ENCODE measurements around the gene HSDL2. TPM values are rescaled to one million over a fixed set of nuclear protein-coding genes. Genes with fewer than 3 reads are reported as not detected.
"Not testable (repeated sequence)": the region's sequence is repeated elsewhere in the genome, so short reads cannot be mapped to it uniquely, and the experiment has no call there.

HSDL2 gene
- polyA plus RNA-seq, 1 of the 3 experiments (the other 2 are of a cell fraction) = 14.4 TPM

DNA sequence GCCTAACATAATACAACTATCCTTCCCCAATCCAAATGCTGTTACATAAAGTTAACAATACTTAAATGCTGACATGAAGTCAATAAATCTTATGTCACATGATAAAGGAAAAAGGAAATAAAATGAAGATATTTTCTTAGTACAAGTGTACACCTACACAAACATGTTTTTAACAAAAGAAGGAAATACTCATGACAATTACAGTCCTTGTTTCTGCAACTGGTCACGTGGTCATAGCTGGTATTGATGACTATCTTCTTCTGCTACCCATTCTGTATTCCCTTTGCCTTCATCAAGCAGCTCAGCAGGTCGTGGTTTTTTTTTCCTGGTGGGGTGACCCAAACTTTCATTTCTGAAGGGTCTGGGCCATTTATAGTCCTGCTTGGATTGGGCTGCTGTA is 6.2 kb upstream of the HSDL2 start:
- H3K4me2 ChIP-seq; H3K79me2 ChIP-seq (ENCODE audit: insufficient read depth); H3K4me1 ChIP-seq (ENCODE audit: control insufficient read depth in 1 of 2, insufficient read depth in 2 of 2, low read depth in 1 of 2, low read length in 1 of 2); H3K9me2 ChIP-seq; H4K20me1 ChIP-seq (ENCODE audit: insufficient read depth); H3K4me3 ChIP-seq (ENCODE audit: low read depth in 2 of 2, low read length in 1 of 2); POLR2A ChIA-PET; H3K27ac ChIP-seq (ENCODE audit: low read depth in 2 of 2, low read length in 1 of 2); H2AFZ ChIP-seq (ENCODE audit: low read depth); H3K36me3 ChIP-seq (replicated peaks in 1 of 2; ENCODE audit: control insufficient read depth in 1 of 2, insufficient read depth in 2 of 2, low read length in 1 of 2); H3K27me3 ChIP-seq (ENCODE audit: insufficient read depth); H3K9ac ChIP-seq; H3F3A ChIP-seq (replicated peaks; ENCODE audit: insufficient read depth); H3K9me3 ChIP-seq; DNase-seq: not testable (repeated sequence)
- WGBS (ENCODE audit: low lambda C conversion rate) = 76% methylated on average over 2 of the region's 2 CpGs
- CTCF ChIA-PET = interaction anchor here (0.7 to 1.3 kb wide), 2 partner anchors 12 to 277 kb away, joined by 3 read pairs; no protein-coding TSS in a partner anchor

DNA sequence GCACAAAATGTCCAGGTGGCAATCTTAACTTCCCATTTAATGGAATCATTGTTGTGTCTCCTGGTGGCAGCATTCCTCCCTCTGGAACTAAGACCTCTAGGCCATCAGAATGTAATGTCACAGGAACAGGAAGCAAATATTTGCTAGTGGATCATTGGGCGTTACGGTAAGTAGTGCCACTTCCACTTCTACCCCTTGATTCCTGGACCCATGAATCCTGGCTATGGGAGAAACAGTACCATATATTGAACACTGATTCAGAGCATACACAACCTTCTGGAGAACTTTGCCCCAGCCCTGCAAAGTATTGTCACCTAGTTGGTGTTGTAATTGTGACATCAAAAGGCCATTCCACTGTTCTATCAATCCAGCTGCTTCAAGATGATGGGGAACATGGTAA is 5.7 kb upstream of the HSDL2 start:
- H3K36me3 ChIP-seq (replicated peaks in 1 of 2; ENCODE audit: control insufficient read depth in 1 of 2, insufficient read depth in 2 of 2, low read length in 1 of 2); POLR2A ChIA-PET; H2AFZ ChIP-seq (ENCODE audit: low read depth); H3K9me3 ChIP-seq; H3K27ac ChIP-seq (ENCODE audit: low read depth in 2 of 2, low read length in 1 of 2); H3F3A ChIP-seq (replicated peaks; ENCODE audit: insufficient read depth); H3K79me2 ChIP-seq (ENCODE audit: insufficient read depth); H3K9ac ChIP-seq; H3K4me2 ChIP-seq; H3K27me3 ChIP-seq (ENCODE audit: insufficient read depth); H4K20me1 ChIP-seq (ENCODE audit: insufficient read depth); H3K4me3 ChIP-seq (ENCODE audit: low read depth in 2 of 2, low read length in 1 of 2); DNase-seq; H3K9me2 ChIP-seq; H3K4me1 ChIP-seq (ENCODE audit: control insufficient read depth in 1 of 2, insufficient read depth in 2 of 2, low read depth in 1 of 2, low read length in 1 of 2): not testable (repeated sequence)
- 96% methylated on average over 2 of the region's 2 CpGs for WGBS (ENCODE audit: low lambda C conversion rate)
- CTCF ChIA-PET = interaction anchor here (0.8 kb wide), 1 partner anchor 468 kb away, joined by 3 read pairs; no protein-coding TSS in a partner anchor

DNA sequence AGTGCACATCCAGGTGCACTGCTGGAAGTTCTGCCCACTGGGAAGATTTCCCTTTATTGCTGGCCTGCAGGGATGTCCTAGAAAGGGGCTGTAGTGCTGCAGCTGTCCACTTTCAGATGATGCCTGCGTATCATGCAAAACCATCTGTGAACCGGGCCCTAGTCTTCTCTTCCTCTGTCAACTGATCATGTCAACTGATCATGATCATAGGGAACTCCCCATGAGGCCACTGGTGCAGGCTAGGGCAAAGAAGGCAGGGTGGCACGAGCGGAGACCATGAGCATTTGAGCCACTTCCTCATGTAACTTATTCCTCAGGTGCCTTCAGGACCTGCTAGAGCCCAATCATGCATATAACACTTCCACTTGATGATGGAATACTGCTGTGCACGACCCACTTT is 4.5 kb upstream of the HSDL2 start:
- CTCF ChIA-PET = no interaction called here

More for the DNA sequence above, 4.5 kb upstream of the HSDL2 start:
- DNase-seq = no peak
- peaks cover 14% of the 10 kb centered on the region; the same call in 1 of the 2 replicates for H3K79me2 ChIP-seq (ENCODE audit: insufficient read depth)
- no peaks in the 10 kb centered on the region for H3K9me3 ChIP-seq
- no peak overlapping the region for H3K4me2 ChIP-seq
- no peaks in the 10 kb centered on the region for H3K36me3 ChIP-seq (replicated peaks in 1 of 2; ENCODE audit: control insufficient read depth in 1 of 2, insufficient read depth in 2 of 2, low read length in 1 of 2)
- H4K20me1 ChIP-seq (ENCODE audit: insufficient read depth) = no peaks in the 10 kb centered on the region
- H3K4me1 ChIP-seq (ENCODE audit: control insufficient read depth in 1 of 2, insufficient read depth in 2 of 2, low read depth in 1 of 2, low read length in 1 of 2) = peaks cover 3% of the 10 kb centered on the region in 2 experiments; a peak in 2 of 4 replicates
- no peak overlapping the region for H3K4me3 ChIP-seq (ENCODE audit: low read depth in 2 of 2, low read length in 1 of 2)
- H2AFZ ChIP-seq (ENCODE audit: low read depth) = no peak overlapping the region
- WGBS (ENCODE audit: low lambda C conversion rate) = 90% methylated on average over 4 of the region's 5 CpGs
- no peaks in the 10 kb centered on the region for H3K9me2 ChIP-seq
- TF ChIP-seq FOXM1 (IDR thresholded peaks at IDR 0.05; ENCODE audit: low read depth) (no peak), MEF2A (IDR thresholded peaks at IDR 0.05; ENCODE audit: borderline replicate concordance, low read depth) (no peak), YY1 (IDR thresholded peaks at IDR 0.05; ENCODE audit: low read depth) (no peak), TAF1 (IDR thresholded peaks at IDR 0.05; ENCODE audit: borderline replicate concordance, low read depth, low read length) (no peak), SMC3 (IDR thresholded peaks at IDR 0.05; ENCODE audit: low read depth, low read length) (no peak), ELF1 (IDR thresholded peaks at IDR 0.05) (no peak), FOXJ3 (CRISPR knock-in tag; IDR thresholded peaks at IDR 0.05) (no peak), MXI1 (IDR thresholded peaks at IDR 0.05; ENCODE audit: low read depth, low read length) (no peak), RFX5 (IDR thresholded peaks at IDR 0.05; ENCODE audit: low read length) (no peak), EP300 (IDR thresholded peaks at IDR 0.05; ENCODE audit: borderline replicate concordance in 1 of 2, low read depth in 1 of 2, low read length in 1 of 2) (no peak), NFIC (IDR thresholded peaks at IDR 0.05; ENCODE audit: borderline replicate concordance) (no peak), RCOR1 (IDR thresholded peaks at IDR 0.05; ENCODE audit: low read length) (no peak), GABPA (IDR thresholded peaks at IDR 0.05; ENCODE audit: low read depth) (no peak), NRF1 (IDR thresholded peaks at IDR 0.05; ENCODE audit: low read depth, low read length) (no peak)
- TF ChIP-seq, protein P1, sequence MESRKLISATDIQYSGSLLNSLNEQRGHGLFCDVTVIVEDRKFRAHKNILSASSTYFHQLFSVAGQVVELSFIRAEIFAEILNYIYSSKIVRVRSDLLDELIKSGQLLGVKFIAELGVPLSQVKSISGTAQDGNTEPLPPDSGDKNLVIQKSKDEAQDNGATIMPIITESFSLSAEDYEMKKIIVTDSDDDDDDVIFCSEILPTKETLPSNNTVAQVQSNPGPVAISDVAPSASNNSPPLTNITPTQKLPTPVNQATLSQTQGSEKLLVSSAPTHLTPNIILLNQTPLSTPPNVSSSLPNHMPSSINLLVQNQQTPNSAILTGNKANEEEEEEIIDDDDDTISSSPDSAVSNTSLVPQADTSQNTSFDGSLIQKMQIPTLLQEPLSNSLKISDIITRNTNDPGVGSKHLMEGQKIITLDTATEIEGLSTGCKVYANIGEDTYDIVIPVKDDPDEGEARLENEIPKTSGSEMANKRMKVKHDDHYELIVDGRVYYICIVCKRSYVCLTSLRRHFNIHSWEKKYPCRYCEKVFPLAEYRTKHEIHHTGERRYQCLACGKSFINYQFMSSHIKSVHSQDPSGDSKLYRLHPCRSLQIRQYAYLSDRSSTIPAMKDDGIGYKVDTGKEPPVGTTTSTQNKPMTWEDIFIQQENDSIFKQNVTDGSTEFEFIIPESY (IDR thresholded peaks at IDR 0.05; ENCODE audit: borderline replicate concordance, low read depth) = no peak
- TF ChIP-seq, protein P2, sequence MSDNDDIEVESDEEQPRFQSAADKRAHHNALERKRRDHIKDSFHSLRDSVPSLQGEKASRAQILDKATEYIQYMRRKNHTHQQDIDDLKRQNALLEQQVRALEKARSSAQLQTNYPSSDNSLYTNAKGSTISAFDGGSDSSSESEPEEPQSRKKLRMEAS (IDR thresholded peaks at IDR 0.05; ENCODE audit: low read depth) = no peak
- TF ChIP-seq, protein P3, sequence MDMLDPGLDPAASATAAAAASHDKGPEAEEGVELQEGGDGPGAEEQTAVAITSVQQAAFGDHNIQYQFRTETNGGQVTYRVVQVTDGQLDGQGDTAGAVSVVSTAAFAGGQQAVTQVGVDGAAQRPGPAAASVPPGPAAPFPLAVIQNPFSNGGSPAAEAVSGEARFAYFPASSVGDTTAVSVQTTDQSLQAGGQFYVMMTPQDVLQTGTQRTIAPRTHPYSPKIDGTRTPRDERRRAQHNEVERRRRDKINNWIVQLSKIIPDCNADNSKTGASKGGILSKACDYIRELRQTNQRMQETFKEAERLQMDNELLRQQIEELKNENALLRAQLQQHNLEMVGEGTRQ (IDR thresholded peaks at IDR 0.05; ENCODE audit: borderline replicate concordance, low read depth, low read length) = no peak
- TF ChIP-seq, protein P4, sequence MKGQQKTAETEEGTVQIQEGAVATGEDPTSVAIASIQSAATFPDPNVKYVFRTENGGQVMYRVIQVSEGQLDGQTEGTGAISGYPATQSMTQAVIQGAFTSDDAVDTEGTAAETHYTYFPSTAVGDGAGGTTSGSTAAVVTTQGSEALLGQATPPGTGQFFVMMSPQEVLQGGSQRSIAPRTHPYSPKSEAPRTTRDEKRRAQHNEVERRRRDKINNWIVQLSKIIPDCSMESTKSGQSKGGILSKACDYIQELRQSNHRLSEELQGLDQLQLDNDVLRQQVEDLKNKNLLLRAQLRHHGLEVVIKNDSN (IDR thresholded peaks at IDR 0.05; ENCODE audit: borderline replicate concordance, low read depth) = no peak
- TF ChIP-seq, protein P5, sequence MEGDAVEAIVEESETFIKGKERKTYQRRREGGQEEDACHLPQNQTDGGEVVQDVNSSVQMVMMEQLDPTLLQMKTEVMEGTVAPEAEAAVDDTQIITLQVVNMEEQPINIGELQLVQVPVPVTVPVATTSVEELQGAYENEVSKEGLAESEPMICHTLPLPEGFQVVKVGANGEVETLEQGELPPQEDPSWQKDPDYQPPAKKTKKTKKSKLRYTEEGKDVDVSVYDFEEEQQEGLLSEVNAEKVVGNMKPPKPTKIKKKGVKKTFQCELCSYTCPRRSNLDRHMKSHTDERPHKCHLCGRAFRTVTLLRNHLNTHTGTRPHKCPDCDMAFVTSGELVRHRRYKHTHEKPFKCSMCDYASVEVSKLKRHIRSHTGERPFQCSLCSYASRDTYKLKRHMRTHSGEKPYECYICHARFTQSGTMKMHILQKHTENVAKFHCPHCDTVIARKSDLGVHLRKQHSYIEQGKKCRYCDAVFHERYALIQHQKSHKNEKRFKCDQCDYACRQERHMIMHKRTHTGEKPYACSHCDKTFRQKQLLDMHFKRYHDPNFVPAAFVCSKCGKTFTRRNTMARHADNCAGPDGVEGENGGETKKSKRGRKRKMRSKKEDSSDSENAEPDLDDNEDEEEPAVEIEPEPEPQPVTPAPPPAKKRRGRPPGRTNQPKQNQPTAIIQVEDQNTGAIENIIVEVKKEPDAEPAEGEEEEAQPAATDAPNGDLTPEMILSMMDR (IDR thresholded peaks at IDR 0.05) = no peak
- H3K27me3 ChIP-seq (ENCODE audit: insufficient read depth) = no peaks in the 10 kb centered on the region
- POLR2A ChIA-PET = no interaction called here
- H3K27ac ChIP-seq (ENCODE audit: low read depth in 2 of 2, low read length in 1 of 2) = no peak overlapping the region
- peaks cover 8% of the 10 kb centered on the region for H3F3A ChIP-seq (replicated peaks; ENCODE audit: insufficient read depth)
- no peak overlapping the region for H3K9ac ChIP-seq
